AG09309 (cell line): Measurements from ENCODE around the gene FGF14.
A peak's percentile ranks its signal among the peaks of the same experiment; 100 is the strongest.

Source experiments
- DNase-seq: peaks from one replicate; pipeline ENCODE4 v3.0.0-alpha.2; 2010; ENCODE audit warnings: low read depth
- H3K4me3 ChIP-seq: 2 replicates; pipeline ENCODE4 v1.5.1; 2011; ENCODE audit warnings: mild to moderate bottlenecking, low read depth, low read length, moderate library complexity; ENCODE audit not compliant: control insufficient read depth
- TF ChIP-seq, protein P1 (sequence below): IDR thresholded peaks from 2 replicates; pipeline ENCODE4 v1.5.1; 2011; ENCODE audit warnings: mild to moderate bottlenecking, low read depth, low read length, inconsistent platforms; ENCODE audit not compliant: insufficient read depth, control insufficient read depth; ENCODE audit errors: missing control alignments

Gene FGF14

GRCh38 chr13:101944521-101944920, 457.3 kb downstream of the FGF14 start:
- TF ChIP-seq, protein P1, sequence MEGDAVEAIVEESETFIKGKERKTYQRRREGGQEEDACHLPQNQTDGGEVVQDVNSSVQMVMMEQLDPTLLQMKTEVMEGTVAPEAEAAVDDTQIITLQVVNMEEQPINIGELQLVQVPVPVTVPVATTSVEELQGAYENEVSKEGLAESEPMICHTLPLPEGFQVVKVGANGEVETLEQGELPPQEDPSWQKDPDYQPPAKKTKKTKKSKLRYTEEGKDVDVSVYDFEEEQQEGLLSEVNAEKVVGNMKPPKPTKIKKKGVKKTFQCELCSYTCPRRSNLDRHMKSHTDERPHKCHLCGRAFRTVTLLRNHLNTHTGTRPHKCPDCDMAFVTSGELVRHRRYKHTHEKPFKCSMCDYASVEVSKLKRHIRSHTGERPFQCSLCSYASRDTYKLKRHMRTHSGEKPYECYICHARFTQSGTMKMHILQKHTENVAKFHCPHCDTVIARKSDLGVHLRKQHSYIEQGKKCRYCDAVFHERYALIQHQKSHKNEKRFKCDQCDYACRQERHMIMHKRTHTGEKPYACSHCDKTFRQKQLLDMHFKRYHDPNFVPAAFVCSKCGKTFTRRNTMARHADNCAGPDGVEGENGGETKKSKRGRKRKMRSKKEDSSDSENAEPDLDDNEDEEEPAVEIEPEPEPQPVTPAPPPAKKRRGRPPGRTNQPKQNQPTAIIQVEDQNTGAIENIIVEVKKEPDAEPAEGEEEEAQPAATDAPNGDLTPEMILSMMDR: no peak
- no peak overlapping the region for H3K4me3 ChIP-seq
- DNase-seq: no peak

DNA sequence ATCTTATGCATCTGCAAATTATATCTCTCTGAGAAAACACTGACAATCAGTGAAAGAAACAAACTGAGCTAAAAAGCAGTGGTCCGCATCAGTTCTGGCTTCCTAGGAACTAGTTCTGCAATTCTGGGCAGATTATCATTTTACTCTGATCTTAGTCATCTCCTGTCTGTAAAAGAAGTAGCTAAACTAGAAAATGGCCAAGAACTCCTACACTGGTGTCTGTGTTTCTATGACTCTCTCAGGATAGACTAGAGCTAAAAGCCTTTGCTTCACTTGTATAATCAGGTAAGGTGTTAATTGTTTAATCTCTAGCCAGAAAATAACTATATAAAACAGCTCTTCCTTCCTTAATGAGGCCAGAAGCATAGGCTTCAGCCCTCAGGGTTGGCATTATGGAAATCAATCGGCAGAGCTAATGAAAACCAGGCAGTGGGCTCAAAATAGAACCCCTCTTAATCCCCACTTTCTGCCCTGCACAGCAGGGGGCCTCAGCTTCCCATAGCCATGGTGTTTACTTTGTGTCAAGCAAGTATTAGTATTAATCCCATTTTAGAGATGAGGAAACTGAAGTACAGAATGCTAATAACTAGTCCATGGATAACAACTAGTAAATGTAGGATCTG, 459.2 kb downstream of the FGF14 start:
- H3K4me3 ChIP-seq: no peak overlapping the region
- TF ChIP-seq, protein P1: no peak
- no peak for DNase-seq

GRCh38 chr13:101942038-101942437, 459.8 kb downstream of the FGF14 start:
- no peak for DNase-seq
- TF ChIP-seq, protein P1: peak; percentile 52
- H3K4me3 ChIP-seq: no peak overlapping the region

GRCh38 chr13:101941095-101941783, 460.6 kb downstream of the FGF14 start:
- TF ChIP-seq, protein P1: peak; percentile 27
- no peak for DNase-seq

GRCh38 chr13:101939370-101939769, 462.5 kb downstream of the FGF14 start:
- H3K4me3 ChIP-seq: no peak overlapping the region
- DNase-seq: no peak
- TF ChIP-seq, protein P1: no peak

More at GRCh38 chr13:101941095-101941783, 460.6 kb downstream of the FGF14 start:
- H3K4me3 ChIP-seq: no peak overlapping the region

- no peak overlapping the region for H3K4me3 ChIP-seq
- TF ChIP-seq, protein P1: no peak
- DNase-seq: no peak
These were observed 466.0 kb downstream of the FGF14 start for GRCh38 chr13:101935828-101936227.
